SU-DHL-6 (cell line): ENCODE results near the gene CADM1.

Experiments used
- H2AFZ ChIP-seq: fragments of 200-600 bp; sonication (generic); 2 replicates; pipeline ENCODE4 v1.6.1; 2014; ENCODE audit warnings: low read depth, mild to moderate bottlenecking, moderate library complexity, mixed read lengths, antibody characterized with exemption, low read length; ENCODE audit not compliant: severe bottlenecking
- H3F3A ChIP-seq: fragments of 200-600 bp; shearing (Covaris generic); 2 replicates; pipeline ENCODE4 v1.6.0; 2016; ENCODE audit warnings: antibody characterized with exemption, mild to moderate bottlenecking; ENCODE audit not compliant: insufficient read depth
- H3K27ac ChIP-seq: fragments of 200-600 bp; sonication (generic); 2 replicates; pipeline ENCODE4 v1.5.1; 2016; ENCODE audit warnings: low read depth, mild to moderate bottlenecking, low read length, moderate library complexity, mixed read lengths
- H3K27me3 ChIP-seq: fragments of 200-600 bp; sonication (generic), shearing (Covaris generic); 2 replicates; pipeline ENCODE4 v1.6.0; 2014; ENCODE audit warnings: mild to moderate bottlenecking, low read length
- H3K36me3 ChIP-seq: fragments of 200-600 bp; sonication (generic); 2 replicates; pipeline ENCODE4 v1.6.1; 2014; ENCODE audit warnings: mild to moderate bottlenecking, low read length, mixed read lengths
- H3K4me2 ChIP-seq: fragments of 300-600, 200-600 bp; shearing (Covaris generic), sonication (generic); 2 replicates; pipeline ENCODE4 v1.6.0; 2014; ENCODE audit warnings: low read length, low read depth, mild to moderate bottlenecking; ENCODE audit not compliant: poor library complexity, severe bottlenecking
- H3K4me3 ChIP-seq: fragments of 200-600 bp; sonication (generic); 2 replicates; pipeline ENCODE4 v1.5.1; 2014; ENCODE audit warnings: antibody characterized with exemption, low read length, mild to moderate bottlenecking, mixed read lengths; ENCODE audit not compliant: insufficient read depth, poor library complexity, severe bottlenecking
- H3K79me2 ChIP-seq: fragments of 200-600 bp; sonication (generic); 2 replicates; pipeline ENCODE4 v1.6.1; 2014; ENCODE audit warnings: mild to moderate bottlenecking, low read length, moderate library complexity; ENCODE audit not compliant: insufficient read depth
- H3K9ac ChIP-seq: fragments of 200-600 bp; sonication (generic); 2 replicates; pipeline ENCODE4 v1.7.0; 2014; ENCODE audit warnings: mild to moderate bottlenecking, low read length
- H3K9me2 ChIP-seq: fragments of 200-600 bp; sonication (generic); replicated peaks from 2 replicates; pipeline ENCODE4 v1.6.1; 2014; ENCODE audit warnings: low read length; ENCODE audit not compliant: insufficient read depth
- H3K9me3 ChIP-seq: fragments of 200-600 bp; sonication (generic); 2 replicates; pipeline ENCODE4 v1.6.1; 2014; ENCODE audit warnings: low read length, mixed read lengths; ENCODE audit not compliant: insufficient read depth
- H4K20me1 ChIP-seq: fragments of 200-600 bp; sonication (generic); 2 replicates; pipeline ENCODE4 v1.6.1; 2014; ENCODE audit warnings: low read depth, mild to moderate bottlenecking, antibody characterized with exemption, low read length, moderate library complexity, mixed read lengths
- EZH2phosphoT487 ChIP-seq: fragments of 200-600 bp; sonication (generic), shearing (Covaris generic); conservative IDR thresholded peaks from 2 replicates; pipeline ENCODE4 v1.6.1; 2018; ENCODE audit warnings: mild to moderate bottlenecking, antibody characterized with exemption, low read length, moderate library complexity, mixed read lengths
- TF ChIP-seq, protein P1 (sequence below): fragments of 200-600 bp; sonication (generic); IDR thresholded peaks from one replicate; pipeline ENCODE4 v1.5.1; 2017; ENCODE audit warnings: antibody characterized with exemption, mild to moderate bottlenecking, low read length, moderate library complexity; ENCODE audit not compliant: insufficient read depth, poor library complexity, severe bottlenecking

The CADM1 gene

GRCh38 chr11:115321605-115322289, 182.5 kb downstream of the CADM1 start:
- Histone ChIP-seq H3K4me2 (no peak overlapping the region), H3K79me2 (no peaks in the 10 kb centered on the region), H4K20me1 (no peaks in the 10 kb centered on the region), H3K9ac (no peak overlapping the region), H2AFZ (no peak overlapping the region), H3K9me2 (no peaks in the 10 kb centered on the region), H3K27me3 (no peaks in the 10 kb centered on the region), H3K36me3 (no peaks in the 10 kb centered on the region), H3F3A (no peaks in the 10 kb centered on the region), H3K4me3 (no peak overlapping the region), H3K9me3 (no peaks in the 10 kb centered on the region), H3K27ac (no peak overlapping the region)
- TF ChIP-seq, protein P1, sequence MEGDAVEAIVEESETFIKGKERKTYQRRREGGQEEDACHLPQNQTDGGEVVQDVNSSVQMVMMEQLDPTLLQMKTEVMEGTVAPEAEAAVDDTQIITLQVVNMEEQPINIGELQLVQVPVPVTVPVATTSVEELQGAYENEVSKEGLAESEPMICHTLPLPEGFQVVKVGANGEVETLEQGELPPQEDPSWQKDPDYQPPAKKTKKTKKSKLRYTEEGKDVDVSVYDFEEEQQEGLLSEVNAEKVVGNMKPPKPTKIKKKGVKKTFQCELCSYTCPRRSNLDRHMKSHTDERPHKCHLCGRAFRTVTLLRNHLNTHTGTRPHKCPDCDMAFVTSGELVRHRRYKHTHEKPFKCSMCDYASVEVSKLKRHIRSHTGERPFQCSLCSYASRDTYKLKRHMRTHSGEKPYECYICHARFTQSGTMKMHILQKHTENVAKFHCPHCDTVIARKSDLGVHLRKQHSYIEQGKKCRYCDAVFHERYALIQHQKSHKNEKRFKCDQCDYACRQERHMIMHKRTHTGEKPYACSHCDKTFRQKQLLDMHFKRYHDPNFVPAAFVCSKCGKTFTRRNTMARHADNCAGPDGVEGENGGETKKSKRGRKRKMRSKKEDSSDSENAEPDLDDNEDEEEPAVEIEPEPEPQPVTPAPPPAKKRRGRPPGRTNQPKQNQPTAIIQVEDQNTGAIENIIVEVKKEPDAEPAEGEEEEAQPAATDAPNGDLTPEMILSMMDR, result no peak
- no peak for TF ChIP-seq EZH2phosphoT487

GRCh38 chr11:115317277-115318185, 186.7 kb downstream of the CADM1 start:
- Histone ChIP-seq H3K9me2 (no peaks in the 10 kb centered on the region), H2AFZ (no peak overlapping the region), H3K9ac (no peak overlapping the region), H3K79me2 (no peaks in the 10 kb centered on the region), H3K36me3 (no peaks in the 10 kb centered on the region), H3K4me2 (no peak overlapping the region), H3F3A (no peaks in the 10 kb centered on the region), H4K20me1 (no peaks in the 10 kb centered on the region), H3K9me3 (no peaks in the 10 kb centered on the region), H3K4me3 (no peak overlapping the region), H3K27ac (no peak overlapping the region), H3K27me3 (no peaks in the 10 kb centered on the region)
- TF ChIP-seq, protein P1, result no peak
- no peak for TF ChIP-seq EZH2phosphoT487

- no peaks in the 10 kb centered on the region for H3F3A ChIP-seq
- TF ChIP-seq EZH2phosphoT487, result no peak
- TF ChIP-seq, protein P1, result no peak
- H3K79me2 ChIP-seq, result no peaks in the 10 kb centered on the region
- H2AFZ ChIP-seq, result no peak overlapping the region
- H3K36me3 ChIP-seq, result no peaks in the 10 kb centered on the region
- no peak overlapping the region for H3K4me2 ChIP-seq
- no peak overlapping the region for H3K9ac ChIP-seq
- H3K4me3 ChIP-seq, result no peak overlapping the region
- H4K20me1 ChIP-seq, result no peaks in the 10 kb centered on the region
- no peaks in the 10 kb centered on the region for H3K9me2 ChIP-seq
- no peaks in the 10 kb centered on the region for H3K27me3 ChIP-seq
- no peak overlapping the region for H3K27ac ChIP-seq
- no peaks in the 10 kb centered on the region for H3K9me3 ChIP-seq
These were observed 187.5 kb downstream of the CADM1 start for GRCh38 chr11:115316696-115317095.
